ENCODE results near the gene CDK15. TPM values are rescaled to one million over a fixed set of nuclear protein-coding genes. Genes with fewer than 3 reads are reported as not detected.

Gene CDK15
- total and polyA plus RNA-seq, 5 donors from 2014 or later = not detected

GRCh38 chr2:201847481-201847880 is 41.1 kb downstream of the CDK15 start:
- no peak for ATAC-seq (ENCODE audit: low read depth in 2 of 2)
- Histone ChIP-seq H3K27me3 (ENCODE audit: control insufficient read depth, insufficient read depth, low read length) (peaks cover 3% of the 10 kb centered on the region), H3K27ac (ENCODE audit: insufficient read depth, low read length, poor library complexity, severe bottlenecking) (no peak overlapping the region), H3K9me3 (ENCODE audit: control insufficient read depth in 2 of 2, low read length in 2 of 2) (no peaks in the 10 kb centered on the region), H3K36me3 (ENCODE audit: control insufficient read depth, insufficient read depth, low read length) (no peaks in the 10 kb centered on the region), H3K4me1 (ENCODE audit: control insufficient read depth, insufficient read depth, low read length, poor library complexity, severe bottlenecking) (no peaks in the 10 kb centered on the region), H3K4me3 (ENCODE audit: low read depth, low read length) (no peak overlapping the region)
- Mint-ChIP-seq H3K9me3 (peaks cover 0 to 2% (median 0%) of the 10 kb centered on the region in 7 donors), H3K36me3 (no peaks in the 10 kb centered on the region), H3K27me3 (peaks cover 19% of the 10 kb centered on the region), H3K4me1 (no peaks in the 10 kb centered on the region), H3K4me3 (no peak overlapping the region), H3K27ac (no peak overlapping the region)
- no peak for DNase-seq

GRCh38 chr2:201852462-201852861 is 46.1 kb downstream of the CDK15 start:
- Histone ChIP-seq H3K27ac (ENCODE audit: insufficient read depth, low read length, poor library complexity, severe bottlenecking) (no peak overlapping the region), H3K36me3 (ENCODE audit: control insufficient read depth, insufficient read depth, low read length) (no peaks in the 10 kb centered on the region), H3K4me3 (ENCODE audit: low read depth, low read length) (no peak overlapping the region), H3K4me1 (ENCODE audit: control insufficient read depth, insufficient read depth, low read length, poor library complexity, severe bottlenecking) (no peaks in the 10 kb centered on the region), H3K27me3 (ENCODE audit: control insufficient read depth, insufficient read depth, low read length) (peaks cover 3% of the 10 kb centered on the region), H3K9me3 (ENCODE audit: control insufficient read depth in 2 of 2, low read length in 2 of 2) (no peaks in the 10 kb centered on the region)
- H3K27ac Mint-ChIP-seq = no peak overlapping the region
- DNase-seq (no peak), ATAC-seq (ENCODE audit: low read depth in 2 of 2) (no peak)
- H3K27me3 Mint-ChIP-seq = peaks cover 24% of the 10 kb centered on the region
- no peak overlapping the region for H3K4me3 Mint-ChIP-seq
- H3K4me1 Mint-ChIP-seq = no peaks in the 10 kb centered on the region
- H3K9me3 Mint-ChIP-seq = peaks cover 0 to 2% (median 0%) of the 10 kb centered on the region in 7 donors
- no peaks in the 10 kb centered on the region for H3K36me3 Mint-ChIP-seq

GRCh38 chr2:201852878-201853415 is 46.6 kb downstream of the CDK15 start:
- H3K9me3 Mint-ChIP-seq = peaks cover 0 to 2% (median 0%) of the 10 kb centered on the region in 7 donors
- ATAC-seq (ENCODE audit: low read depth in 2 of 2) (no peak), DNase-seq (no peak)
- H3K27ac Mint-ChIP-seq = no peak overlapping the region
- no peaks in the 10 kb centered on the region for H3K4me1 Mint-ChIP-seq
- Histone ChIP-seq H3K36me3 (ENCODE audit: control insufficient read depth, insufficient read depth, low read length) (no peaks in the 10 kb centered on the region), H3K4me1 (ENCODE audit: control insufficient read depth, insufficient read depth, low read length, poor library complexity, severe bottlenecking) (no peaks in the 10 kb centered on the region), H3K9me3 (ENCODE audit: control insufficient read depth in 2 of 2, low read length in 2 of 2) (no peaks in the 10 kb centered on the region), H3K27ac (ENCODE audit: insufficient read depth, low read length, poor library complexity, severe bottlenecking) (no peak overlapping the region), H3K4me3 (ENCODE audit: low read depth, low read length) (no peak overlapping the region), H3K27me3 (ENCODE audit: control insufficient read depth, insufficient read depth, low read length) (peaks cover 6% of the 10 kb centered on the region)
- H3K36me3 Mint-ChIP-seq = no peaks in the 10 kb centered on the region
- peaks cover 27% of the 10 kb centered on the region for H3K27me3 Mint-ChIP-seq
- no peak overlapping the region for H3K4me3 Mint-ChIP-seq

- DNase-seq = no peak
- Mint-ChIP-seq H3K9me3 (peaks cover 0 to 2% (median 0%) of the 10 kb centered on the region in 7 donors), H3K27me3 (peaks cover 37% of the 10 kb centered on the region), H3K4me3 (no peak overlapping the region), H3K27ac (no peak overlapping the region), H3K4me1 (peaks cover 0 to 11% (median 6%) of the 10 kb centered on the region in 4 donors), H3K36me3 (no peaks in the 10 kb centered on the region)
- H3K4me3 ChIP-seq (ENCODE audit: low read depth, low read length) = no peak overlapping the region
- H3K36me3 ChIP-seq (ENCODE audit: control insufficient read depth, insufficient read depth, low read length) = no peaks in the 10 kb centered on the region
- no peaks in the 10 kb centered on the region for H3K9me3 ChIP-seq (ENCODE audit: control insufficient read depth in 2 of 2, low read length in 2 of 2)
- H3K4me1 ChIP-seq (ENCODE audit: control insufficient read depth, insufficient read depth, low read length, poor library complexity, severe bottlenecking) = peaks cover 5% of the 10 kb centered on the region
- H3K27me3 ChIP-seq (ENCODE audit: control insufficient read depth, insufficient read depth, low read length) = peaks cover 10% of the 10 kb centered on the region
- no peak overlapping the region for H3K27ac ChIP-seq (ENCODE audit: insufficient read depth, low read length, poor library complexity, severe bottlenecking)
- no peak for ATAC-seq (ENCODE audit: low read depth in 2 of 2)
Observed at GRCh38 chr2:201854221-201854801, 48.0 kb downstream of the CDK15 start.

- Histone ChIP-seq H3K4me3 (ENCODE audit: low read depth, low read length) (no peak overlapping the region), H3K27me3 (ENCODE audit: control insufficient read depth, insufficient read depth, low read length) (peaks cover 12% of the 10 kb centered on the region), H3K4me1 (ENCODE audit: control insufficient read depth, insufficient read depth, low read length, poor library complexity, severe bottlenecking) (peaks cover 5% of the 10 kb centered on the region), H3K36me3 (ENCODE audit: control insufficient read depth, insufficient read depth, low read length) (no peaks in the 10 kb centered on the region), H3K27ac (ENCODE audit: insufficient read depth, low read length, poor library complexity, severe bottlenecking) (no peak overlapping the region), H3K9me3 (ENCODE audit: control insufficient read depth in 2 of 2, low read length in 2 of 2) (no peaks in the 10 kb centered on the region)
- H3K27me3 Mint-ChIP-seq = peaks cover 34% of the 10 kb centered on the region
- ATAC-seq (ENCODE audit: low read depth in 2 of 2) = no peak
- no peak for DNase-seq
- H3K4me3 Mint-ChIP-seq = no peak overlapping the region
- peaks cover 0 to 2% (median 0%) of the 10 kb centered on the region in 7 donors for H3K9me3 Mint-ChIP-seq
- peaks cover 0 to 12% (median 6%) of the 10 kb centered on the region in 4 donors for H3K4me1 Mint-ChIP-seq
- H3K36me3 Mint-ChIP-seq = no peaks in the 10 kb centered on the region
- H3K27ac Mint-ChIP-seq = no peak overlapping the region
Observed at GRCh38 chr2:201854841-201855240, 48.5 kb downstream of the CDK15 start.

- Histone ChIP-seq H3K27me3 (ENCODE audit: control insufficient read depth, insufficient read depth, low read length) (peaks cover 17% of the 10 kb centered on the region), H3K4me3 (ENCODE audit: low read depth, low read length) (no peak overlapping the region), H3K27ac (ENCODE audit: insufficient read depth, low read length, poor library complexity, severe bottlenecking) (no peak overlapping the region), H3K9me3 (ENCODE audit: control insufficient read depth in 2 of 2, low read length in 2 of 2) (no peaks in the 10 kb centered on the region), H3K4me1 (ENCODE audit: control insufficient read depth, insufficient read depth, low read length, poor library complexity, severe bottlenecking) (peaks cover 5% of the 10 kb centered on the region), H3K36me3 (ENCODE audit: control insufficient read depth, insufficient read depth, low read length) (no peaks in the 10 kb centered on the region)
- ATAC-seq (ENCODE audit: low read depth in 2 of 2) (no peak), DNase-seq (no peak)
- peaks cover 36% of the 10 kb centered on the region for H3K27me3 Mint-ChIP-seq
- H3K36me3 Mint-ChIP-seq = no peaks in the 10 kb centered on the region
- peak overlapping the region in 1 of 3 donors; percentile 66 for H3K27ac Mint-ChIP-seq
- H3K9me3 Mint-ChIP-seq = peaks cover 0 to 2% (median 0%) of the 10 kb centered on the region in 7 donors
- peaks cover 0 to 12% (median 6%) of the 10 kb centered on the region in 4 donors for H3K4me1 Mint-ChIP-seq
- no peak overlapping the region for H3K4me3 Mint-ChIP-seq
Observed at GRCh38 chr2:201855356-201855755, 49.0 kb downstream of the CDK15 start.

GRCh38 chr2:201857326-201857725 is 51.0 kb downstream of the CDK15 start:
- Histone ChIP-seq H3K27ac (ENCODE audit: insufficient read depth, low read length, poor library complexity, severe bottlenecking) (no peak overlapping the region), H3K36me3 (ENCODE audit: control insufficient read depth, insufficient read depth, low read length) (no peaks in the 10 kb centered on the region), H3K9me3 (ENCODE audit: control insufficient read depth in 2 of 2, low read length in 2 of 2) (no peaks in the 10 kb centered on the region), H3K27me3 (ENCODE audit: control insufficient read depth, insufficient read depth, low read length) (peaks cover 24% of the 10 kb centered on the region), H3K4me3 (ENCODE audit: low read depth, low read length) (no peak overlapping the region), H3K4me1 (ENCODE audit: control insufficient read depth, insufficient read depth, low read length, poor library complexity, severe bottlenecking) (peaks cover 5% of the 10 kb centered on the region)
- H3K4me3 Mint-ChIP-seq = no peak overlapping the region
- H3K9me3 Mint-ChIP-seq = peaks cover 0 to 2% (median 0%) of the 10 kb centered on the region in 7 donors
- H3K27me3 Mint-ChIP-seq = peaks cover 39% of the 10 kb centered on the region
- no peak for ATAC-seq (ENCODE audit: low read depth in 2 of 2)
- H3K27ac Mint-ChIP-seq = no peak overlapping the region
- no peak for DNase-seq
- H3K36me3 Mint-ChIP-seq = no peaks in the 10 kb centered on the region
- peaks cover 0 to 17% (median 8%) of the 10 kb centered on the region in 4 donors for H3K4me1 Mint-ChIP-seq
